ENCODE data around the gene GTF2IRD1. TPM values are rescaled to one million over a fixed set of nuclear protein-coding genes. Genes with fewer than 3 reads are reported as not detected.

Gene GTF2IRD1
- total and polyA plus RNA-seq, 2 of the 13 experiments (the other 11 are each of a cell fraction or from before 2014, with no cell fraction given): 16.5 to 26.7 TPM

DNA sequence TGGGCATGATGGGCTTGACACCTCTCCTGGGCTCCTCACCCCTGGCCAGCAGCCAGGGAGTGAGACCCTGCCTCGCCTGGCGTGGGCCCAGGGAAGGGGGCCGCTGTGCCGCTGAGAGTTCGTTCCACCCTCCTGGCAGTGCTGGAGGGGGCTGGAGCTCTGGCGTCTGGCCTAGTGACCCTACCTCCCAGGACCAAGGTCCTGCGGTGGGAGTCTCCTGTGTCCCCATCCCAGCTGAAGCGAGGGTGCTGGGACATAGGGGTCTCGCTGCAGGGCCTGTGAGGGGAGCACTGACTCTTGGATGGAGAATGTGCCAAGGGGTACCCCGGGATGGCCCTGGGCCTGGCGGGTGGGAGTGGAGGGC lies 1.2 kb downstream of the GTF2IRD1 start (continued):
- TF ChIP-seq, protein P1, sequence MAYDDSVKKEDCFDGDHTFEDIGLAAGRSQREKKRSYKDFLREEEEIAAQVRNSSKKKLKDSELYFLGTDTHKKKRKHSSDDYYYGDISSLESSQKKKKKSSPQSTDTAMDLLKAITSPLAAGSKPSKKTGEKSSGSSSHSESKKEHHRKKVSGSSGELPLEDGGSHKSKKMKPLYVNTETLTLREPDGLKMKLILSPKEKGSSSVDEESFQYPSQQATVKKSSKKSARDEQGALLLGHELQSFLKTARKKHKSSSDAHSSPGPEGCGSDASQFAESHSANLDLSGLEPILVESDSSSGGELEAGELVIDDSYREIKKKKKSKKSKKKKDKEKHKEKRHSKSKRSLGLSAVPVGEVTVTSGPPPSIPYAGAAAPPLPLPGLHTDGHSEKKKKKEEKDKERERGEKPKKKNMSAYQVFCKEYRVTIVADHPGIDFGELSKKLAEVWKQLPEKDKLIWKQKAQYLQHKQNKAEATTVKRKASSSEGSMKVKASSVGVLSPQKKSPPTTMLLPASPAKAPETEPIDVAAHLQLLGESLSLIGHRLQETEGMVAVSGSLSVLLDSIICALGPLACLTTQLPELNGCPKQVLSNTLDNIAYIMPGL (CRISPR knock-in tag; IDR thresholded peaks at IDR 0.05; ENCODE audit: borderline replicate concordance in 1 of 2, low read depth in 1 of 2): peak in 1 of 2 experiments; percentile 50; a peak in 1 of 4 replicates
- TF ChIP-seq ATM (IDR thresholded peaks at IDR 0.05; ENCODE audit: borderline replicate concordance): no peak
- peak; percentile 47; the same call in 1 of the 2 replicates for TF ChIP-seq ZBTB7A (CRISPR knock-in tag; IDR thresholded peaks at IDR 0.05)
- peak; percentile 25; the same call in 1 of the 2 replicates for TF ChIP-seq ZFP90 (CRISPR knock-in tag; IDR thresholded peaks at IDR 0.05; ENCODE audit: borderline replicate concordance)
- TF ChIP-seq JUNB (CRISPR knock-in tag; IDR thresholded peaks at IDR 0.05; ENCODE audit: borderline replicate concordance): no peak
- TF ChIP-seq, protein P2, sequence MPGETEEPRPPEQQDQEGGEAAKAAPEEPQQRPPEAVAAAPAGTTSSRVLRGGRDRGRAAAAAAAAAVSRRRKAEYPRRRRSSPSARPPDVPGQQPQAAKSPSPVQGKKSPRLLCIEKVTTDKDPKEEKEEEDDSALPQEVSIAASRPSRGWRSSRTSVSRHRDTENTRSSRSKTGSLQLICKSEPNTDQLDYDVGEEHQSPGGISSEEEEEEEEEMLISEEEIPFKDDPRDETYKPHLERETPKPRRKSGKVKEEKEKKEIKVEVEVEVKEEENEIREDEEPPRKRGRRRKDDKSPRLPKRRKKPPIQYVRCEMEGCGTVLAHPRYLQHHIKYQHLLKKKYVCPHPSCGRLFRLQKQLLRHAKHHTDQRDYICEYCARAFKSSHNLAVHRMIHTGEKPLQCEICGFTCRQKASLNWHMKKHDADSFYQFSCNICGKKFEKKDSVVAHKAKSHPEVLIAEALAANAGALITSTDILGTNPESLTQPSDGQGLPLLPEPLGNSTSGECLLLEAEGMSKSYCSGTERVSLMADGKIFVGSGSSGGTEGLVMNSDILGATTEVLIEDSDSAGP (CRISPR knock-in tag; IDR thresholded peaks at IDR 0.05; ENCODE audit: borderline replicate concordance): 0 out of 2 replicates have a peak, but pooled peaks have one; percentile 16
- TF ChIP-seq, protein P3, sequence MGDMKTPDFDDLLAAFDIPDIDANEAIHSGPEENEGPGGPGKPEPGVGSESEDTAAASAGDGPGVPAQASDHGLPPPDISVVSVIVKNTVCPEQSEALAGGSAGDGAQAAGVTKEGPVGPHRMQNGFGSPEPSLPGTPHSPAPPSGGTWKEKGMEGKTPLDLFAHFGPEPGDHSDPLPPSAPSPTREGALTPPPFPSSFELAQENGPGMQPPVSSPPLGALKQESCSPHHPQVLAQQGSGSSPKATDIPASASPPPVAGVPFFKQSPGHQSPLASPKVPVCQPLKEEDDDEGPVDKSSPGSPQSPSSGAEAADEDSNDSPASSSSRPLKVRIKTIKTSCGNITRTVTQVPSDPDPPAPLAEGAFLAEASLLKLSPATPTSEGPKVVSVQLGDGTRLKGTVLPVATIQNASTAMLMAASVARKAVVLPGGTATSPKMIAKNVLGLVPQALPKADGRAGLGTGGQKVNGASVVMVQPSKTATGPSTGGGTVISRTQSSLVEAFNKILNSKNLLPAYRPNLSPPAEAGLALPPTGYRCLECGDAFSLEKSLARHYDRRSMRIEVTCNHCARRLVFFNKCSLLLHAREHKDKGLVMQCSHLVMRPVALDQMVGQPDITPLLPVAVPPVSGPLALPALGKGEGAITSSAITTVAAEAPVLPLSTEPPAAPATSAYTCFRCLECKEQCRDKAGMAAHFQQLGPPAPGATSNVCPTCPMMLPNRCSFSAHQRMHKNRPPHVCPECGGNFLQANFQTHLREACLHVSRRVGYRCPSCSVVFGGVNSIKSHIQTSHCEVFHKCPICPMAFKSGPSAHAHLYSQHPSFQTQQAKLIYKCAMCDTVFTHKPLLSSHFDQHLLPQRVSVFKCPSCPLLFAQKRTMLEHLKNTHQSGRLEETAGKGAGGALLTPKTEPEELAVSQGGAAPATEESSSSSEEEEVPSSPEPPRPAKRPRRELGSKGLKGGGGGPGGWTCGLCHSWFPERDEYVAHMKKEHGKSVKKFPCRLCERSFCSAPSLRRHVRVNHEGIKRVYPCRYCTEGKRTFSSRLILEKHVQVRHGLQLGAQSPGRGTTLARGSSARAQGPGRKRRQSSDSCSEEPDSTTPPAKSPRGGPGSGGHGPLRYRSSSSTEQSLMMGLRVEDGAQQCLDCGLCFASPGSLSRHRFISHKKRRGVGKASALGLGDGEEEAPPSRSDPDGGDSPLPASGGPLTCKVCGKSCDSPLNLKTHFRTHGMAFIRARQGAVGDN (CRISPR knock-in tag; IDR thresholded peaks at IDR 0.05): peak; percentile 56; the same call in 1 of the 2 replicates
- TF ChIP-seq, protein P4, sequence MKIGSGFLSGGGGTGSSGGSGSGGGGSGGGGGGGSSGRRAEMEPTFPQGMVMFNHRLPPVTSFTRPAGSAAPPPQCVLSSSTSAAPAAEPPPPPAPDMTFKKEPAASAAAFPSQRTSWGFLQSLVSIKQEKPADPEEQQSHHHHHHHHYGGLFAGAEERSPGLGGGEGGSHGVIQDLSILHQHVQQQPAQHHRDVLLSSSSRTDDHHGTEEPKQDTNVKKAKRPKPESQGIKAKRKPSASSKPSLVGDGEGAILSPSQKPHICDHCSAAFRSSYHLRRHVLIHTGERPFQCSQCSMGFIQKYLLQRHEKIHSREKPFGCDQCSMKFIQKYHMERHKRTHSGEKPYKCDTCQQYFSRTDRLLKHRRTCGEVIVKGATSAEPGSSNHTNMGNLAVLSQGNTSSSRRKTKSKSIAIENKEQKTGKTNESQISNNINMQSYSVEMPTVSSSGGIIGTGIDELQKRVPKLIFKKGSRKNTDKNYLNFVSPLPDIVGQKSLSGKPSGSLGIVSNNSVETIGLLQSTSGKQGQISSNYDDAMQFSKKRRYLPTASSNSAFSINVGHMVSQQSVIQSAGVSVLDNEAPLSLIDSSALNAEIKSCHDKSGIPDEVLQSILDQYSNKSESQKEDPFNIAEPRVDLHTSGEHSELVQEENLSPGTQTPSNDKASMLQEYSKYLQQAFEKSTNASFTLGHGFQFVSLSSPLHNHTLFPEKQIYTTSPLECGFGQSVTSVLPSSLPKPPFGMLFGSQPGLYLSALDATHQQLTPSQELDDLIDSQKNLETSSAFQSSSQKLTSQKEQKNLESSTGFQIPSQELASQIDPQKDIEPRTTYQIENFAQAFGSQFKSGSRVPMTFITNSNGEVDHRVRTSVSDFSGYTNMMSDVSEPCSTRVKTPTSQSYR (CRISPR knock-in tag; IDR thresholded peaks at IDR 0.05; ENCODE audit: borderline replicate concordance): no peak
- TF ChIP-seq ZBTB7B (CRISPR knock-in tag; IDR thresholded peaks at IDR 0.05): 0 out of 2 replicates have a peak, but pooled peaks have one; percentile 50
- TF ChIP-seq, protein P5, sequence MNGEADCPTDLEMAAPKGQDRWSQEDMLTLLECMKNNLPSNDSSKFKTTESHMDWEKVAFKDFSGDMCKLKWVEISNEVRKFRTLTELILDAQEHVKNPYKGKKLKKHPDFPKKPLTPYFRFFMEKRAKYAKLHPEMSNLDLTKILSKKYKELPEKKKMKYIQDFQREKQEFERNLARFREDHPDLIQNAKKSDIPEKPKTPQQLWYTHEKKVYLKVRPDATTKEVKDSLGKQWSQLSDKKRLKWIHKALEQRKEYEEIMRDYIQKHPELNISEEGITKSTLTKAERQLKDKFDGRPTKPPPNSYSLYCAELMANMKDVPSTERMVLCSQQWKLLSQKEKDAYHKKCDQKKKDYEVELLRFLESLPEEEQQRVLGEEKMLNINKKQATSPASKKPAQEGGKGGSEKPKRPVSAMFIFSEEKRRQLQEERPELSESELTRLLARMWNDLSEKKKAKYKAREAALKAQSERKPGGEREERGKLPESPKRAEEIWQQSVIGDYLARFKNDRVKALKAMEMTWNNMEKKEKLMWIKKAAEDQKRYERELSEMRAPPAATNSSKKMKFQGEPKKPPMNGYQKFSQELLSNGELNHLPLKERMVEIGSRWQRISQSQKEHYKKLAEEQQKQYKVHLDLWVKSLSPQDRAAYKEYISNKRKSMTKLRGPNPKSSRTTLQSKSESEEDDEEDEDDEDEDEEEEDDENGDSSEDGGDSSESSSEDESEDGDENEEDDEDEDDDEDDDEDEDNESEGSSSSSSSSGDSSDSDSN (CRISPR knock-in tag; IDR thresholded peaks at IDR 0.05): peak; percentile 31; the same call in 1 of the 2 replicates
